Dermis microvascular lymphatic vessel endothelial cell (primary cell): ENCODE data around the gene TRIM13. TPM values are rescaled to one million over a fixed set of nuclear protein-coding genes. Genes with fewer than 3 reads are reported as not detected.
"Not testable (repeated sequence)": the region's sequence is repeated elsewhere in the genome, so short reads cannot be mapped to it uniquely, and the experiment has no call there.

Experiments used
- DNase-seq, 2 donors: peaks; one replicate each; pipeline versions ENCODE4 v3.0.0 to v3.0.0-alpha.2; 2010; ENCODE audit warnings: low read depth in 2 of 2
- total RNA-seq: library from RNA; depleted of rRNA; stranded (reverse); fragments of >200 nt; gene quantifications from 2 replicates; pipeline ENCODE4 v1.2.1, GENCODE V29; 2014

The TRIM13 gene
- 22.1 and 26.9 TPM in 2 replicates for total RNA-seq

GRCh38 chr13:49996951-49997895 lies at the start of gene TRIM13:
Gene TRIM13 (plus strand): TSS chr13:49997042. CDS start chr13:50011941, 14,899 bp downstream.
- DNase-seq = peak; percentile 73 to 93

- DNase-seq = not testable (repeated sequence)
Observed at GRCh38 chr13:49948777-49949270, 48.0 kb upstream of the TRIM13 start.

GRCh38 chr13:49951754-49952535 lies 44.9 kb upstream of the TRIM13 start:
- DNase-seq = no peak

- DNase-seq = no peak
Observed at GRCh38 chr13:49953560-49953959, 43.3 kb upstream of the TRIM13 start.

- DNase-seq = no peak
Observed at GRCh38 chr13:49954674-49955455, 42.0 kb upstream of the TRIM13 start.

- no peak for DNase-seq
Observed at GRCh38 chr13:49956131-49956530, 40.7 kb upstream of the TRIM13 start.

- no peak for DNase-seq
Observed at GRCh38 chr13:49958321-49958720, 38.5 kb upstream of the TRIM13 start.

GRCh38 chr13:49967456-49967855 lies 29.4 kb upstream of the TRIM13 start:
- DNase-seq = no peak

GRCh38 chr13:49972709-49973108 lies 24.1 kb upstream of the TRIM13 start:
- DNase-seq = no peak

GRCh38 chr13:49975826-49976225 lies 21.0 kb upstream of the TRIM13 start:
- DNase-seq = no peak

GRCh38 chr13:49976314-49977258 lies 20.3 kb upstream of the TRIM13 start:
- peak; percentile 51 to 82 for DNase-seq

GRCh38 chr13:49977992-49978391 lies 18.9 kb upstream of the TRIM13 start:
- DNase-seq = no peak

GRCh38 chr13:49980266-49980665 lies 16.6 kb upstream of the TRIM13 start:
- no peak for DNase-seq

GRCh38 chr13:49985129-49985528 lies 11.7 kb upstream of the TRIM13 start:
- DNase-seq = no peak

- DNase-seq = no peak
Observed at GRCh38 chr13:49986471-49986870, 10.4 kb upstream of the TRIM13 start.

- not testable (repeated sequence) for DNase-seq
Observed at GRCh38 chr13:49990612-49991011, 6.2 kb upstream of the TRIM13 start.

- no peak for DNase-seq
Observed at GRCh38 chr13:49993111-49993510, 3.7 kb upstream of the TRIM13 start.

GRCh38 chr13:49993666-49994065 lies 3.2 kb upstream of the TRIM13 start:
- no peak for DNase-seq

- DNase-seq = peak in 1 of 2 donors; percentile 47
Observed at GRCh38 chr13:49995625-49996101, 1.2 kb upstream of the TRIM13 start.
